Natural killer cell treated with Interleukin-12 subunit alpha and Interleukin-12 subunit beta and Interleukin-15 and Interleukin-18, amount 100 ng/mL, for 72 hours (primary cell): ENCODE measurements around the gene OTOGL. TPM values are rescaled to one million over a fixed set of nuclear protein-coding genes. Genes with fewer than 3 reads are reported as not detected.
"Not testable (repeated sequence)": the region's sequence is repeated elsewhere in the genome, so short reads cannot be mapped to it uniquely, and the experiment has no call there.

Experiments used
- ATAC-seq, 2 donors: fragments of 150-1000 bp; cut with Tn5 transposase in 1 of 2; sonication (Bioruptor Pico), chemical (Tn5 transposase) in 1 of 2; 2 replicates each; pipeline ENCODE4 v1.10.0; 2021
- DNase-seq: peaks from one replicate; pipeline ENCODE4 v3.0.0; 2022; ENCODE audit warnings: low spot score
- H3K27ac Mint-ChIP-seq, 2 donors: 1 replicate in 1 of 2; 2 replicates in 1 of 2; pipeline ENCODE4 v1.8.0; 2022; ENCODE audit warnings: mixed read lengths in 2 of 2, mild to moderate bottlenecking in 1 of 2, moderate library complexity in 1 of 2
- H3K27me3 Mint-ChIP-seq, 2 donors: 1 replicate in 1 of 2; 2 replicates in 1 of 2; pipeline ENCODE4 v1.8.0; 2022; ENCODE audit warnings: mixed read lengths in 2 of 2
- H3K36me3 Mint-ChIP-seq: one replicate; pipeline ENCODE4 v1.8.0; 2022; ENCODE audit warnings: mixed read lengths
- H3K4me1 Mint-ChIP-seq, 2 donors: 1 replicate in 1 of 2; 2 replicates in 1 of 2; pipeline ENCODE4 v1.8.0; 2022; ENCODE audit warnings: low read depth in 2 of 2, mixed read lengths in 2 of 2, mild to moderate bottlenecking in 1 of 2
- H3K4me3 Mint-ChIP-seq: one replicate; pipeline ENCODE4 v1.8.0; 2022; ENCODE audit warnings: mixed read lengths
- H3K9me3 Mint-ChIP-seq: 2 replicates; pipeline ENCODE4 v1.8.0; 2022; ENCODE audit warnings: mixed read lengths
- total RNA-seq, 2 donors: library from RNA; stranded (reverse); gene quantifications; one replicate each; pipeline ENCODE4 v1.2.3, GENCODE V29; 2022

The OTOGL gene
- total RNA-seq, 2 donors from 2014 or later, result not detected

DNA sequence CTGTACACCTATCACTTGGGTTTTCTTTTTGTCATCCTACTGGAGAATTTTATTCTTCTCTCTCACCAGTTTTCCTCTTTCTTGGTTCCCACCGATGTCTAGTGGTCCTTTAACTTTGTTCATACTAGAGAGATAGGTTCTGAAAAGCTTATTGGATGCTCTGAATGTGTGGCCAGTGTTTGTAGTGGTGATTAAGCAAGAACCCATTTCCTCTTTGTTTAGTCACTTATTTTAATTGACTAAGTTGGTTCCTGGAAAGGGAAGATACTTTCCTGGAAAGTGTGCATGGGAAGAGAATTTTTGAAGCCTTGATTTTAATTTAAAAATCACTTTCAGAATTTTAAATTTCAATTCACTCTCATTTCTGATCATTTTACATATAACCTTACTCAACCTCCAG is 127.2 kb downstream of the OTOGL start:
- ATAC-seq (peak in 1 of 2 donors; percentile 44), DNase-seq (no peak)
- Mint-ChIP-seq H3K9me3 (no peaks in the 10 kb centered on the region), H3K36me3 (peaks cover 5% of the 10 kb centered on the region), H3K4me3 (peak overlapping the region; percentile 23), H3K4me1 (peaks cover 5 to 6% of the 10 kb centered on the region in 2 donors), H3K27me3 (peaks cover 0 to 26% of the 10 kb centered on the region in 2 donors), H3K27ac (peak overlapping the region in 1 of 2 donors; percentile 5)

DNA sequence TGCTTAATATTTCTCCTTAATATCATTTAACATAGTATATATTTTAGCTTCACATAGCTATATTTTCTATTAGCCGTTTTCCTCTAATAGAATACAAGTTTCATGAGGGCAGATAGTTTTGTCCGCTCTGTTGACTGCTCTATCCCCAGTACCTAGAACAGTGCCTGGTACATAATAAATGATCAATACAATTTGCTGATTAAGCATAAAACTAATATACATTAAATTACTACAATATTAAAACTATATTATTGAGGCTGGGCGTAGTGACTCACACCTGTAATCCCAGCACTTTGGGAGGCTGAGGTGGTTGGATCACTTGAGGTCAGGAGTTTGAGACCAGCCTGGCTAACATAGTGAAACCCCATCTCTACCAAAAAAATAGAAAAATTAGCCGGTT is 128.6 kb downstream of the OTOGL start:
- not testable (repeated sequence) for DNase-seq, H3K4me1 Mint-ChIP-seq, H3K9me3 Mint-ChIP-seq, H3K27ac Mint-ChIP-seq, ATAC-seq, H3K4me3 Mint-ChIP-seq, H3K36me3 Mint-ChIP-seq
- H3K27me3 Mint-ChIP-seq, result peaks cover 0 to 26% of the 10 kb centered on the region in 2 donors

DNA sequence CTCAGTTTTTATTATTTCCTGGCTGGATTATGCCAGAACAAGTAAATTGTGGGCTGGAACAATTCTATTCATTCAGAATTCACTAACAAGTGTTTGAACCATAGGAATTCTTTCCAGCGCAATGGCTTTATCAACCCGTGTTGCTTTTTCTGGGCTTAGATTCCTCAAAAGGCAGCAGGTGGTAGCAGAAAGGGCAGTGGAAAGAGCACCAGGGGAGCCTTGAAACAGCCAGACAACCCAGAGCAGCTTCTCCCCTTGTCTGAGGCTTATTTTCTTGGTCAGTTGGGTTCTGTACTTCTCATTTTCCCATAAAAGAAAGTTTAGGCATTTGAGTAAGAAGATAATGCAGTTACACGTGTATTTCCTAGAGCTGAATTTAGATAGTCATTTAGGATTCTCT is 130.7 kb downstream of the OTOGL start:
- peaks cover 0 to 19% of the 10 kb centered on the region in 2 donors for H3K27me3 Mint-ChIP-seq
- ATAC-seq (no peak), DNase-seq (no peak)
- H3K4me3 Mint-ChIP-seq, result no peak overlapping the region
- peaks cover 5 to 6% of the 10 kb centered on the region in 2 donors for H3K4me1 Mint-ChIP-seq
- no peak overlapping the region for H3K27ac Mint-ChIP-seq
- no peaks in the 10 kb centered on the region for H3K9me3 Mint-ChIP-seq
- H3K36me3 Mint-ChIP-seq, result peaks cover 5% of the 10 kb centered on the region

DNA sequence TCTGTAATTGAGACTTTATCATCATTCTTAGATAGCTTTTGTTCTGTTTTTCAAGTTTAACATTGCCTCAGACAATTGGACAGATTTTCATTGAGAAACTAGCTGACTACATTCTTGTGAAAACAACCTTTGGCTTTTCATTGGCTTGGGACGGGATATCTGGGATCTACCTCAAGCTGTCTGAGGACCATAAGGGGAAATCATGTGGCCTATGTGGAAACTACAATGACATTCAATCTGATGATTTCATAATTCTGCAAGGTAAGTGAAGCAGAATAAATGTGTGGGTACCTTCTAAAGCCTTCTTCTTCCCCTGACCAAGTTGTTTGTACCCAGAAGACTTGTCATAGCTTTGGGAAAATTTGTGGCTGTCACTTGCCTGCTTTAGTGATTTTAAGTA is 133.5 kb downstream of the OTOGL start:
- H3K9me3 Mint-ChIP-seq, result no peaks in the 10 kb centered on the region
- no peaks in the 10 kb centered on the region for H3K4me1 Mint-ChIP-seq
- peaks cover 2% of the 10 kb centered on the region in 2 donors for H3K27me3 Mint-ChIP-seq
- ATAC-seq (no peak), DNase-seq (no peak)
- no peaks in the 10 kb centered on the region for H3K36me3 Mint-ChIP-seq
- H3K4me3 Mint-ChIP-seq, result no peak overlapping the region
- H3K27ac Mint-ChIP-seq, result no peak overlapping the region

DNA sequence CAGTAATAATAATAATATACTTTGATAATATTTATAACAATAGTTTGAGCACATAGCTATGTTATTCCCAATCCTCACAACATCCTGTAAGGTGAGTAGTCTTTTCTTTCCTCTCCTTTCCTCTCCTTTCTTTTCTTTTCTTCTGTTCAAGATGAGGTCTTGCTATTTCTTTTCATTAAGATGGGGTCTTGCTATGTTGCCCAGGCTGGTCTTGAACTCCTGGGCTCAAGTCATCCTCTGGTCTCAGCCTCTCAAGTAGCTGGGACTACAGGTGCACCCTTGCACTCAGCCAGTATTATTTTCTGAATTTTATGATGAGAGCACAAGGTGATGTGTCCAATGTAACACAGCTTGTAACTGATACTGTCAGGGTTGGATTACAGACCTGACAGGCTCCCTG is 134.6 kb downstream of the OTOGL start:
- ATAC-seq (no peak), DNase-seq (no peak)
- Mint-ChIP-seq H3K27me3 (peaks cover 0 to 2% of the 10 kb centered on the region in 2 donors), H3K36me3 (no peaks in the 10 kb centered on the region), H3K4me3 (no peak overlapping the region), H3K9me3 (no peaks in the 10 kb centered on the region), H3K4me1 (no peaks in the 10 kb centered on the region), H3K27ac (no peak overlapping the region)

DNA sequence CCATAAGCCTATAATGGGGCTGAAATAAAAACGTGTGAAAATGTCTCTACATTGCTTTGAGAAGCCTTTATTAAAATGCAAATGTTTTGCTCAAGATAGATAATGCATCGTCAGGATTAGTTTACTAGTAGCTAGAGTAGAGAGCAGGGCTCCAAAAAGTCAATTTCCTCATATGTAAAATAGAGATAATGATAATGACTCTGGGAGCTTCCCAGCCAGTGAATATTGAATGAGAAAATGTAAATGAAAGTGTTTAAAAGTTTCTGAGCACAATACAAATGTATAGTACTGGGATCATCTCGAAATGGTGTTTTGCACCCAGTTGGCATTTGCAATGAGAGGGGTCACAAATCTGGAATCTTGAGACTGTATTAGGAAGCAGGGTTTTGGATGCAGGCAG is 135.3 kb downstream of the OTOGL start:
- no peak overlapping the region for H3K4me3 Mint-ChIP-seq
- H3K27ac Mint-ChIP-seq, result no peak overlapping the region
- ATAC-seq, result no peak
- DNase-seq, result no peak
- no peaks in the 10 kb centered on the region for H3K36me3 Mint-ChIP-seq
- H3K9me3 Mint-ChIP-seq, result no peaks in the 10 kb centered on the region
- H3K27me3 Mint-ChIP-seq, result peaks cover 0 to 3% of the 10 kb centered on the region in 2 donors
- H3K4me1 Mint-ChIP-seq, result no peaks in the 10 kb centered on the region

DNA sequence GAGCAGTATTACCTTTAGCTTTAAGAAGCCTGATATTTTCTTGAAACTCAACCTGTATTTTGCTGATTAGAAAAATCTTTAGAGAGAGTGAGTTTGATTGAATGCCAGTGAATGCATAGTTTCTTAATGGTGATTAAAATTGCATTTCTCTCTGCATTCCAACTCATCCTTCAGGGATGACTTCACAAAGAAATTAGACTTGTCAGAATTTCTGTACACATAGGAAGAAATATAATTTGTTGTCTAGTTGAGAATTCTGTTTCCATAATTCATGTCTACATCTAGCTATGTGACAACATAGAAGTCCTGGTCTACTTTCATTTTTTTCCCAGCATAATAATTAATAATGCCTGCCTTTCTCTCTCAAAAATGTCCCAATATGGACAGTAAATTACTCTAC is 136.6 kb downstream of the OTOGL start:
- Mint-ChIP-seq H3K4me3 (no peak overlapping the region), H3K36me3 (no peaks in the 10 kb centered on the region), H3K4me1 (no peaks in the 10 kb centered on the region), H3K9me3 (no peaks in the 10 kb centered on the region), H3K27me3 (peaks cover 0 to 5% of the 10 kb centered on the region in 2 donors), H3K27ac (no peak overlapping the region)
- ATAC-seq (no peak), DNase-seq (no peak)

DNA sequence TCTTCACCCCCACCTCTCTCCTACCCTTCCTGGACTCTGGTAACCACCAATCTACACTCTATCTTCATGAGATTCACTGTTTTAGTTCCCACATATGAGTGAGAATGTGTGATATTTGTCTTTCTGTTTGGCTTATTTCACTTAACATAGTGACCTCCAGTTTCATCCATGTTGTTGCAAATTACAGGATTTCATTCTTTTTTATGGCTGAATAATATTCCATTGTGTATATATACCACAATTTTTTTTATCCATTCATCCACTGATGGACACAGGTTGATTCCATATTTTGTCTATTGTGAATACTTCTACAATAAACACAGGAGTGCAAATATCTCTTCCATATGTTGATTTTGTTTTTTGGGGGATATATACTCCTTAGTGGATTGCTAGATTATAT is 140.5 kb downstream of the OTOGL start:
- no peaks in the 10 kb centered on the region for H3K9me3 Mint-ChIP-seq
- DNase-seq (no peak), ATAC-seq (no peak)
- peaks cover 0 to 5% of the 10 kb centered on the region in 2 donors for H3K27me3 Mint-ChIP-seq
- no peak overlapping the region for H3K27ac Mint-ChIP-seq
- H3K4me1 Mint-ChIP-seq, result no peaks in the 10 kb centered on the region
- no peaks in the 10 kb centered on the region for H3K36me3 Mint-ChIP-seq
- no peak overlapping the region for H3K4me3 Mint-ChIP-seq

DNA sequence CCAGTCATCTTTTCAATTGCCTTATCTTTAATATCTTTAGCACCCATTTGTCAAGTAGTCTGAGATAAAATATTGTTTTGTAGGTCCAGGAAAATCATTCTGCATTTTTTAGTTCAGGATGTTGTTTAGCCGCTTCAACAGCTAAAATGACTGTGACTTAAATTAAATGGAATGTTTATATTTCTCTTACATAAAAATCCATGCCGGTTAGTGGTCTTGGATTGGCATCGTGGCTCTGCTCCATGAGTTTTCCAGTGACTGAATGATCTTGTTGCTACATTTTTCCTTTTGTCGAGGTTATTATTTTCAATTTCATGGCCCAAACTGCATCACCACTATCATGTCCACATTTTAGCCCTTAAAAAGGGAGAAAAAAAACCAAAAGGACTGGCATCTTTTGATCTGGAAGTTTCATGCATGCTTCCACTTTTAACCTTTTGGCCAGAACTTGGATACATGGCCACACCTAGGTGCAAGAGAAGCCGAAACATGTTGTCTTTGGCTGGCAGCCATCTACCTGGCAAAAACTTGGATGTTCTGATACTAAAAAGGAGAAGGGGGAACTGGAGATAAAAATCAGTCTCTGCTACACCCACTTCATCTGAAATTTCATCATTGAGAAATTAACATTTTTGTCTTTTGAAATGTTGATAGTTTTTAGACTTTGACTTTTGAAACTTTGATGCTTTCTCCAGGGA is 142.4 kb downstream of the OTOGL start:
- Mint-ChIP-seq H3K27ac (no peak overlapping the region), H3K36me3 (no peaks in the 10 kb centered on the region), H3K27me3 (peaks cover 0 to 5% of the 10 kb centered on the region in 2 donors), H3K4me1 (no peaks in the 10 kb centered on the region), H3K4me3 (no peak overlapping the region), H3K9me3 (no peaks in the 10 kb centered on the region)
- no peak for ATAC-seq
- no peak for DNase-seq

DNA sequence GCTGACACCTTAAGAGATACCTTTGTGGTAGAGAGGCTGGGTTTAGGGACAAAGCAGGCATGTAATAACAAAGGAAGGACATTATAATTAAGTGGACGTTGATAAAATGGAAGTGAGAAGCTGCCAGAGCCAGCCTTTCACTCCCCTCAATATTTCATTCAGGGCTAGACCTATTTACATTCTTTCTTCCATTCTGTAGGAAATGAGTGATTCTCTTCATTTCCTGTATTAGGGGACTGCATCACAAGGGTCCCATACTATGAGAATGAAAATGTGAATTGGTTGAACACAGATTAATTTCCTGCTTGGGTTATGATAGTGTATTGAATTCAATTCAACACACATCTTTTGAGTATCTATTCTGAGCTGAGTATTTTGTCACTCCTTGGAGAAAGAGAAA is 143.0 kb downstream of the OTOGL start:
- H3K4me3 Mint-ChIP-seq, result no peak overlapping the region
- H3K36me3 Mint-ChIP-seq, result no peaks in the 10 kb centered on the region
- no peak for DNase-seq
- no peak overlapping the region for H3K27ac Mint-ChIP-seq
- peaks cover 0 to 5% of the 10 kb centered on the region in 2 donors for H3K27me3 Mint-ChIP-seq
- no peak for ATAC-seq
- H3K4me1 Mint-ChIP-seq, result no peaks in the 10 kb centered on the region
- H3K9me3 Mint-ChIP-seq, result no peaks in the 10 kb centered on the region

DNA sequence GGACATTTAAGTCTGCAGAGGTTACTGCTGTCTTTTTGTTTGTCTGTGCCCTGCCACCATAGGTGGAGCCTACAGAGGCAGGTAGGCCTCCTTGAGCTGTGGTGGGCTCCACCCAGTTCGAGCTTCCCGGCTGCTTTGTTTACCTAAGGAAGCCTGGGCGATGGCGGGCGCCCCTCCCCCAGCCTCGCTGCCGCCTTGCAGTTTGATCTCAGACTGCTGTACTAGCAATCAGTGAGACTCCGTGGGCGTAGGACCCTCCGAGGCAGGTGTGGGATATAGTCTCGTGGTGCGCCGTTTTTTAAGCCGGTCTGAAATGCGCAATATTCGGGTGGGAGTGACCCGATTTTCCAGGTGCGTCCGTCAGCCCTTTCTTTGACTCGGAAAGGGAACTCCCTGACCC is 150.2 kb downstream of the OTOGL start:
- H3K27me3 Mint-ChIP-seq, H3K9me3 Mint-ChIP-seq, H3K4me1 Mint-ChIP-seq: not testable (repeated sequence)

DNA sequence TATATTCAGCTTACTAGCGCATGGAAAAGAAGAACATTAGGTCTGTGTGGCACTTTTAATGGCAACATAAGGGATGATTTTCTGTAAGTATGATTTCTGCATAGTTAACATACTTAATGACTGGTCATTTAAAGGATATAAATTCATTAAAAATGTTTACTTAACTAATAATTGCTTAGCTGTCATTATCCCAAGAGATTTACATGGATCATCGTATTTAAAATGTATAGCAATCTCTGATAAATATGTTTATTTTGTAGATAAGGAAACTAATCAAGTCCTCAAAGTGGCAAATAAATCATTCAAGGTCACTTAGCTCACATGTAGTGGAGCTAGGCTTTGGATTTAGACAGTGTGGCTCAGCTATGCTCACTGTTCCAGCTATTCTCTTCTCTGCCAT is 158.6 kb downstream of the OTOGL start:
- Mint-ChIP-seq H3K9me3 (no peaks in the 10 kb centered on the region), H3K27ac (no peak overlapping the region), H3K4me1 (peaks cover 13% of the 10 kb centered on the region in 2 donors), H3K27me3 (peaks cover 25 to 38% of the 10 kb centered on the region in 2 donors), H3K36me3 (no peaks in the 10 kb centered on the region), H3K4me3 (no peak overlapping the region)
- ATAC-seq, result no peak
- no peak for DNase-seq

More for the DNA sequence above, 150.2 kb downstream of the OTOGL start:
- DNase-seq, H3K27ac Mint-ChIP-seq, H3K4me3 Mint-ChIP-seq, H3K36me3 Mint-ChIP-seq, ATAC-seq: not testable (repeated sequence)

DNA sequence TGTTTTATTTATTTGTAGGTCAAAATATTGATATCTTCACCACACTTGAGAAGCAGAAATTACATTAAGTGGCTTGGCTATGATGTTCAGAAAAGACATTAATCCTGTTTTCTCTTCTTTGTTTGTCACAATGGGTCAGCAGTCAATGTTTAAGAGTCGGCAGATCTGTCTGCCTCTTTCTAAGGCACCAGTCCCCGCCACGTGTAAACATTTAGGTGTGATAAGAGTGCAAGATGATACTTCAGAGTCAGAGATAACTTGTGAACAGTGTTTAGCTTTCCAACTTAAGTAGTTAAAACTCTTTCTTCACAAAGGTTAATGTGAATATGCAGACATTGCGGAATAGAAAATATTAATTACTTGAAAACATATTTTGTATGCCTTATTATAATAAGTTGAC is 160.9 kb downstream of the OTOGL start:
- H3K36me3 Mint-ChIP-seq, result no peaks in the 10 kb centered on the region
- DNase-seq, result no peak
- no peak overlapping the region for H3K27ac Mint-ChIP-seq
- H3K4me1 Mint-ChIP-seq, result peaks cover 13% of the 10 kb centered on the region in 2 donors
- no peak for ATAC-seq
- no peak overlapping the region for H3K4me3 Mint-ChIP-seq
- H3K9me3 Mint-ChIP-seq, result no peaks in the 10 kb centered on the region
- H3K27me3 Mint-ChIP-seq, result peaks cover 31 to 44% of the 10 kb centered on the region in 2 donors

DNA sequence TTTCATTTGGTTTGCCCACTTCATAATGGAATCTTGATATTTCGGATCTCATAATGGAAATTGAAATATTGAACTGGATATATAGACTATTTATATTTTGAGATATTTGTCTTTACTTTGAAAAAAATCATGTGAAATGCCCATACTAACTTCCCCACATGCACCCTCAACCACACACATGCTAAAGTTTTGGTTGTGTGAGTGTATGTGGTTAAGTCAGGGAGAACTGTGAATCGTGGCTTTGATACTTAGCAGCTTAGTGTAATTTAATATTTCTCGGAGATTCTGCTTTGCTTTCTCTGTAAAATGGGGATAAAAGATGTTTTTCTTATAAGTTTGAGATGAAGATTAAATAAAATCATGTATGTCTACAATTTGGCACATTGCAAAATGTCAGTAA is 162.1 kb downstream of the OTOGL start:
- Mint-ChIP-seq H3K27me3 (peaks cover 26 to 46% of the 10 kb centered on the region in 2 donors), H3K36me3 (no peaks in the 10 kb centered on the region), H3K27ac (no peak overlapping the region), H3K9me3 (no peaks in the 10 kb centered on the region), H3K4me1 (peaks cover 13% of the 10 kb centered on the region in 2 donors), H3K4me3 (no peak overlapping the region)
- DNase-seq, result no peak
- no peak for ATAC-seq

DNA sequence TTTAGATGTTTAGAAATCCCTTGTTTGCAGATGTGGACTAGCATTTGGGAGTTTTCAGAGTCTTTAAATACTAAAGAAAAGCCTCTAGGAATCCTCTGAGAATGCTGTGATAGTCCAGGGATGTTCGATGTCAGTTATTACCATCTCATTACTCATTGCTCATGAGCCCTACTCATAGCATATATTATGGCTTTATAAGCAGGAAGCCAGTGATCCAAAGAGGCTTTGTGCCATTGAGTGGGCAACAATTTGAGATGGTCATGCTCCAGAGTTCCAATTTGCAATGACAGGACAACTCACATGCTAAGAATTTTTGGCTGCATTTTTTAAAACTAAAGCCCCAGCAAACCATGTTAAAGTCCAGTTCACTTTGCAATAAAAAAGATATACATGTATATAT is 163.0 kb downstream of the OTOGL start:
- Mint-ChIP-seq H3K36me3 (no peaks in the 10 kb centered on the region), H3K27ac (no peak overlapping the region), H3K4me1 (peaks cover 9 to 13% of the 10 kb centered on the region in 2 donors), H3K4me3 (no peak overlapping the region), H3K9me3 (no peaks in the 10 kb centered on the region), H3K27me3 (peaks cover 19 to 41% of the 10 kb centered on the region in 2 donors)
- no peak for DNase-seq
- ATAC-seq, result no peak
